Globus pallidus (tissue), 1 donor: Measurements from ENCODE around the gene KCTD17.
"Not testable (repeated sequence)": the region's sequence is repeated elsewhere in the genome, so short reads cannot be mapped to it uniquely, and the experiment has no call there.

Source experiments
- DNase-seq: peaks from one replicate; pipeline ENCODE4 v3.0.0-alpha.2; 2015; ENCODE audit warnings: low spot score

Gene KCTD17

DNA sequence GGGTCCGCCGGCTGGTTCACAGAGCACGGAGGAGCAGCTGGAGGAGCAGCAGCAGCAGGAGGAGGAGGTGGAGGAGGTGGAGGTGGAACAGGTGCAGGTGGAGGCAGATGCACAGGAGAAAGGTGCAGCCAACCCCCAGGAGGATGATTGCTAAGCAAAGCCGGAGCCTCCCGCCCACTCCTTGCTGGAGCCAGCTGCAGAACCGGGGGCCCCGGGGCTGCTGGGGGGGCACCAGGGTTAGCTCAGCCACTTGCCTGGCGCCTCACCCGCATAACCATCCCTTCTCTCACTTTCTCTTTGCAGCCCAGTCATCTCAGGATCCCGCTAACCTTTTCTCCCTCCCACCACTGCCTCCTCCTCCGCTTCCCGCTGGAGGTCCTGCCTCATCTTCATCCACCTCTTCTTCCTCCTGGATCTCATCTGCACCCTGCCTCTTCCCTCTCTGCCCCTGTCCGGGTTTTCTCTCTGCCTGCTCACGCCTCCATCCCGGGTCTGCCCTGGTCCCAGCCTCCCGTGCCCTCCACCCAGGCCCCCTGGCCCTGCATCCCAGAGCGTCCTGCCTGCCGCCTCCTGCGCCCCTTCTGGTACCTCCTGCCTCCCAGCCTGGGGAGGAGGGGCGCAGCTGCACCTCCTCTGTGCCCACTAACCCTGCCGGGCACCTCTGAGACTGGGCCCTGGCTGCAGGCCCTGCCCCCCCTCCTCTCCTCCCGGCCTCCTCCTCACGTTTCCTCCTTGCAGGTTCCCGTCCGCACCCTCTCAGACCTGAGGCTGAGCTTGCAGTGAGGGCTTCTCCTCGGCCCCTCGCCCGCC lies 9.5 kb downstream of the KCTD17 start:
- DNase-seq, result no peak

DNA sequence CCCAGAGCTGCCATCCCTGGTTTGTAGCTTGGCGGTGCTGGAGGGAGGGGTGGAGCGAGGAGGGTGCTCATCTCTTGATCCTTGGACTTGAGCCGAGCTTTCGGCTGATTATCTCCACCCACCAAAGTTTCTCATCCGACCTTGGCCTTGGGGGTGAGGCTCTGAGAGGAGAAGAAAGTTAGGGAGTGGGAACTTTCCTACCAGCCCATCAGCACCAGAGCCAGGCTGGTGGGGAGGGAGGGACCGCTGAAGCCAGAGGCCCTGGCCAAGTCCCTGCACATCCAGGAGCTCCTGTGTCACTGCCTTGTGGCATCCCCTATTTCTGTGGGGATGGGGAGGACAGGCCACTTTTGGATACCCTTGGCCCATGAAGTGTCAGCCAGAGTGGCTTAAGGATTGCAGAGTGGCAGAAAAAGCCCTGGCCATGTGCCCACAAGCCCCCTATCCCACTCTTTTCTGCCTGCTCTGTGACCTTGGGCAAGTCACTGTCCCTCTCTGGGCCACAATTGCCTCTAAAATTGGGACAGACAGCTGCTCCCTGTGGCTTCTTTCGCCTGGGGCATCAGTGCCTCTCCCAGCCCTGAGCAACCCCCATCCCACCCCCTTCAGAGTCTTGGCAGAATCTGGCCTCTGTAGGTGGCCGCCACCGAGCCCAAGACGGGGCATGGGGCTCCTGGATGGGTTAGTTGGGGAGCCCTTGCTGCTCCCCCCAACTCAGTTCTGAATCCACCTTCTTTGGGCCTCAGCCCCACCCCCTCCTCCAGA lies 10.3 kb downstream of the KCTD17 start:
- DNase-seq, result no peak

DNA sequence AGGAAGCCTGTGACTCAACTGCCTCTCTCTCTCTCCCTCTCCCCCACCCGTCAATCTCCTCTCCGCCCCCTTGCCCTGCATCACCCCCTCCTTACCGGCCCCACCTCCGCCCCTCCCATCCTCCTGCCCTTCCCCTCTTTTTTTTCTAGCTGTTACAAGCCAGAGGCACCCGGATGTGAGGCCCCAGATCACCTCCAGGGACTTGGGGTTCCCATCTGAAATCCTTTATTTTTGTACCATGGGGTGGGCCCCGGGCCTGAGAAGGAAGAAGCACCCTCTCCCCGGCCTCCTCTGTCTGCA lies 10.8 kb downstream of the KCTD17 start:
- DNase-seq, result no peak

DNA sequence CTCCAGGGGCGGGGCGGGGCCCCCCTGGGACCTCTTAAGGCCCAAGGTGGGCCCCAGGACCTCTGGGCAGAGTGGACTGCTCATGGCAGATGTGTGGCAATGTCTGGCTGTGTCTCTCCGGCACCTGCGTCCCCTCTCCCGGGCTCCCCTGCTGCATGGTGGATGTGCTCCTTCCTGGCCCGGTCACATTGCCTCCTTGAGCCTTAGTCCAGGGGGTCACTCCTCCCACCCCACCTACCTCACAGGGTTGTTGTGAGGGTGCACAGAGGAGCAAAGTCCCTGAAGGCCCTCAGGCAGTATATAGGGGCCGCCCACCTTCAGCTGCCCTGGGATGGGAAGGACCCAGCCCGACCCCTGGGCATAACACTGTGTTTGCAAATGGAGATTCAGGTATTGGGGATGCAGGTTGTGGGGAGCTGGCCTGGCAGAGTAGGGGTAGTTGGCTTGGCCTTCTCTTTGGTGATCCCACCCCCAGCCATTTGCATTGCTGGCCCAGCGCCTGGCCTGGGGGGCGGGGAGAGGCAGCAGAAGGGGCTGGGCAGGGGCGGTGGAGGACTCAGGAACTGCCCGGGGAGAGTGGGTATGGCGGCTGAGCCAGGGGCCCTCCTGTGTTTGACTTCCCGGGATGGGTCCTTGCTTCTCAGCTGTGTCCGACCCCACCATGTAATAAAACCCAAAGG lies 11.3 kb downstream of the KCTD17 start:
- DNase-seq, result no peak

DNA sequence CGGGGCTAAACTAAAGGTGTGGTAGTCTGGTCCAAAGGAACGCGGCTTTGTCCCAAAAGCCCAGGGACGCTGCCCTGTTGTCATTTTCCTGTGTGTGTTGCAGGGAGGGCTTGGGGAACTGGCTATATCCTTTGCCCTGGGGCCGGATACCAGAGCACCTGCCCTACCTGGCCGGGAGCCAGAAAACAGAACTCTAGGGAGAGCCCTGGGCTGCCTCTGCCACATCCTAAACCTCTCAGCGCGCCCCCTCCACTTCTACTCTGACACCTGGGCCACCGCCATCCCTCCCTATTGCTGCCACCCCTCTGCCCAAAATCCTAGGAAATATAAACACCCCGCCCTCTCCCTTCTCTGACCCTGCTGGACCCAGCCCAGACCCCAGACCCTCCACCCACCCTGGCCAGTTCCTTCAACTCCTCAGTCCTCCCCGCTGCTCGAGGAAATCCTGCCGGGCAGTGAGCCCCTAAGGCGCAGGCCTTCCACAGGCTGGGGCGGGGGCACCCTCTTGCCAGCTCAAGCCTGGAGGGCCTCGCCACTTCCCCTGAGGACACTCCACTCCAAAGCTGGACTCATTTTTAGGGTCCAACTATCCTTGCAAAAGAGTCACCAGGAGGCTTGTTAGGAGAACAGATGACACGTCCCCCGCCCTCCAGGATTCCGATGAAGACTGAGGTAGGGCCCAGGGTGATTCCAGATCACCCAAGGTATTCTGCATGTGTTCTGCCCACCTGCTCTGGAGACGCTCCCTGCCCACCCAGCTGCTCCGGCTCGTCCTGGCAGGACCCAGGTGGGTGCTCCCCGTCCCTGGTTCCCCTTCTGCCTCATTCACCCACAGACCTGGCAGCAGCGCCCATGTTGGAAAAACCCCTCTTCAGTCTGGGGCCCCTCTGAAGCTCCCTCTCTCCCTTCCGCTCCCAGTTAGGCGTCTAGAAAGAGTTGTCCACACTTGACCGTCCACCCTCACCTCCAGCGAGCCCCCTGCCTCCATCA lies 12.2 kb downstream of the KCTD17 start:
- DNase-seq, result no peak

DNA sequence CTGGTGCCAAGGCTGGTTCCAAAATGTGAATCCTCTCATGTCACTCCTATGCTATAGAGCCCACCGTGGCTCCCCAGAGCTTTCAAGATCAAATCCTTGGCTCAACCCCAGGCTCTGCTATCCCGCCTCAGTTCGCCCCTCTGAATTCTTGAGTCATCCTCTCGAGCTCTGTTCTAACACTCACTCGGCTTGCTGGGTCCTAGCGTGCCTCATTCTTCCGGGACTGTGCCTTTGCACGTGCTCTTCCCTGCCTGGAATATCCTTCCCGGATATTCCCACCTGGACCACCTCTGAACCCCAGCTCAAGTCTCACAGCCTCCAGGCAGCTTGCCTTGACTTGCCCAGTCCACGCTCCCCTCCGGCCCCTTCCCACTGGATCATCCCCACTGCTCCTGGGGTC lies 13.0 kb downstream of the KCTD17 start:
- DNase-seq, result no peak

DNA sequence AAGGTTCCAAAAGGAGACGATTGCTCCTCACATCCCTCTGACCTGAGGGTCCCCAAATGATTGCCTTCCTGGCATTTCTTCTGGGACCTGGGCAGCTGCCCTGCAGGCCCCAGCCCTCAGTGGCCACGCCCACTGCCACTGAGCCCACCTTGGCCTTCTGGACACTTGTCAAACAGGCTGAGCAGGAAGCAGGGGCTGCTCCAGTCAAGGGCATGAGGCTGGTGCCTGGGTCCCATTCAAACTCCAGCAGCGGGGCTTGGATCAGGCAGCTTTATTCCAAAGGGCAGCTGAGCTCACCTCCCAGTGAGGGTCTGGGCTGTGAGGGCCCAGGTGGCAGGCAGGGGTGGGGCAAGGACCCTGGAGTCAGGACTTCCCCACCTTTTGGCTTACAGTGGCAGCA lies 13.6 kb downstream of the KCTD17 start:
- no peak for DNase-seq

DNA sequence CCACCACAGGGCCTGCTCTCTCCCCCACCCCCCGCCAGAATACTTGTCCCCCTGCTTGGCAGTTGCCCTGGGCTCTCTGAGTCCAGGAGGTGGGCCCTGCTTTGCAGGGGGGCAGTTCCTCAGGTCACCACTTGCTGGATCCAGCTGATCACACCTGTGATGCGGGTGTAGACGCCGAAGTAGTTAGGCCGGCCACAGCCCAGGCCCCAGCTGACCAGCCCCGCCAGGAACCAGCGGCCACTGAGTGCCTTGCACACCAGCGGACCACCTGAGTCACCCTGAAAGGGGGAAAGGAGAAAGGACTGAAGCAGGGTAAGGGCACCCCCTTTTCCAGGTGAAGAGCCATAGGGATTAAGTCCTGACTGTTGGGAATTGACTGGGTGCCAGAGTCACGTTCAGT lies 14.4 kb downstream of the KCTD17 start:
- no peak for DNase-seq

DNA sequence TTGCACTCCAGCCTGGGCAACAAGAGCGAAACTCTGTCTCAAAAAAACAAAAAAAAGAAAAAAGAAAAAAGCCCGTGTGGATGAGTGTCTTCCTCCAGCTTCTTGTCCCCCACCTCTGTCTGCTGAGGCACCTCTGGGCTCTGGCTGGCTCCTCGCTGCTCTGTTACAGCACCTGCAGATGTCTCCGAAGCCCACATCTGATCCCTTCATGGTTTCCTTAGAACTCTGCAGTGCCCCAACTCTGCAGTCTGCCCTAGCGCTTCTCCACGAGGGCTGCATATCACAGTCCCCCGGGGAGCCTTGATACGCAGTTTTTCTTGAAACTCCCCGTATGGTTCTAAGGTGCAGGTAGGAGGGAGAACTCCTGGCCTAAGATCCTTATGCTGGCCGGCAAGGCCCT lies 15.9 kb downstream of the KCTD17 start:
- no peak for DNase-seq

DNA sequence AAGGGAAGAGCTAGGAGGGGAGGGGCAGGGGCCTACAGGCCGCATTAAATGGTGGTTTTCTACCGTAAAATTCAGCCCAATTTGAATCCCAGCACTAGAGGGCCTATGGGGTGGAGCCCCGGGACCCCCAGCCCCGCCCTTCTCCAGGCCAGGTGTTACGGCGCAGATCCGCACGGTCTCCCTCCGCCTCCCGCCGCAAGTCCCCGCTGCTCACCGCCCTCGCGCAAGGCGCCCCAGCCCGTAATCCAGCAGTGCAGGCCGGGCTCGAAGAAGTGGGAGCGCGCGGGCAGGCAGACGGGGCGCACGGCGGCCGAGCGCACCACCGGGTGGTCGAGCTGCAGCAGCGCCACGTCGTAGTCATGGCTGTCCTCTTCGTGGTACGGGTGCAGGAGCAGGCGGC lies 17.3 kb downstream of the KCTD17 start:
- no peak for DNase-seq

DNA sequence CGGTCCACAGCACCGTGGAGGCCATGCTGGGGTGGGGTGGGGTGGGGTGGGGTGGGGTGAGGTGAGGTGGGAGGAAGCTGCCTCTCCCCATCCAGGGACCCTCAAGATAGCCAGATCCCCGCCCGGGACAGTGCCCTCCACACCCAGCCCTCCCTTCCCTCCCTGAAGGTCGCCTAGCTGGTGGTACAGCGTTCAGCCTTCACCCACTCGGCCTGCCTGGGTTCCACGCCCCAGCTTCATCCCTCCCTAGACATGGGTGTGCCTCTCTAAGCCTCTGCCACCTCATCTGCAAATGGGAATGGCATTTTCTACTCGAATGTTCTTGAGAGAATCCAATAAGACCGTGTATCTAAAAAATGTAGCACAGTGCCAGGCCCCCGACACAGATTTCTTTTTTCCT lies 17.8 kb downstream of the KCTD17 start:
- no peak for DNase-seq

DNA sequence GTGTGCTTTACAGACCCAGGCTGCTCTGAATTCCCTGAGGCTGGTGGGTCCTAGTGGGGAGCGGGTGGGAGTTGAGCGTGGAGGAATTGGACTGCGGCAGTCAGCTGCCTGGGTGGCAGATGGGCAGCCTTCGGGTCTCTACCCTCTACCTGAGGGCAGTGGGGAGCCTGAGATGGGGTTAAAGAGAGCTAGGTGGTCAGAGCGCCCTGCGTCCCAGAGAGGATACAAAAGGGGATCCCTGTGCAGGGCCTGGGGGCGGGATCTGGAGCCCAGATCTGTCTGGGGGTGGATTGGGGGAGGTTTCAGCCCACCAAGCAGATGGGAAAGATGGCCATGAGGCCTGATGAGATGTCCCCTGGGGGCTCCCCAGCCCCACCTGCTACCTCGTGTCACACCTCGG lies 18.2 kb downstream of the KCTD17 start:
- no peak for DNase-seq

DNA sequence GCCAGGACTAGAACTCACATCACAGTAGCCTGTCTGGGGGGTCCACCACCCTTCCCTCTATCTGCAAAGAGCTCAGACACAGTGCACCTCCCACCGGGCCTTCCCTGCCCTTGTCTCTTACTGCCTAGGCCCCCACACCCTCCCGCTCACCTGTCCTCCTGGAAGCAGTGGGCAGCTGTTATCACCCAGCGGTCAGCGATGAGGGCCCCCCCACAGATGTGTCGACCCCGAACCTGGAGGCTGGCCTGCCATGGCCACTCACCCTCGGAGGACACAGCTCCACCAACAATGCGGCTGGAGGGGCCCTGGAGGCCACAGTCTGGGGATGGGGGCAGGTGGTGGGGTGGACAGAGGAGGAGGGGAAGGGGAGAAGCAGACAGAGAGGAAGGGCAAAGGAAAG lies 18.8 kb downstream of the KCTD17 start:
- DNase-seq, result no peak

DNA sequence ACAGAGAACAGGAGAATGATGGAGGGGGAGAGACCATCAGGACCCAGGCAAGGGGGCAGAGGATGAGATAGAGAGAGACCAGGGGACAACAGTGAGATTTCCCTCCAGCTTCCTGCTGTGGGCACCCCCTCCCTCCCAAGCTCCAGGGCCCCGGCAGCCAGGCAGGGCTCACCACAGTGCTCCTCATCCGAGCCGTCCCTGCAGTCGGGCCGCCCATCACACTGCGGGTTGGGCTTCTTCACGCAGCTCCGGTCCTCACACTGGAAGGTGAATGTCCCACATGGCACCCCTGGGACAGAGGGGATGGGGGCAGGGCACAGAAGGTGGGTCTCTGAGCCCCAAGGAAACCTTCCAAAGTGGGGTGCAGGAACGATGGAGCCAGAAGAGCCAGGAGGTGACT lies 19.2 kb downstream of the KCTD17 start:
- DNase-seq, result no peak

DNA sequence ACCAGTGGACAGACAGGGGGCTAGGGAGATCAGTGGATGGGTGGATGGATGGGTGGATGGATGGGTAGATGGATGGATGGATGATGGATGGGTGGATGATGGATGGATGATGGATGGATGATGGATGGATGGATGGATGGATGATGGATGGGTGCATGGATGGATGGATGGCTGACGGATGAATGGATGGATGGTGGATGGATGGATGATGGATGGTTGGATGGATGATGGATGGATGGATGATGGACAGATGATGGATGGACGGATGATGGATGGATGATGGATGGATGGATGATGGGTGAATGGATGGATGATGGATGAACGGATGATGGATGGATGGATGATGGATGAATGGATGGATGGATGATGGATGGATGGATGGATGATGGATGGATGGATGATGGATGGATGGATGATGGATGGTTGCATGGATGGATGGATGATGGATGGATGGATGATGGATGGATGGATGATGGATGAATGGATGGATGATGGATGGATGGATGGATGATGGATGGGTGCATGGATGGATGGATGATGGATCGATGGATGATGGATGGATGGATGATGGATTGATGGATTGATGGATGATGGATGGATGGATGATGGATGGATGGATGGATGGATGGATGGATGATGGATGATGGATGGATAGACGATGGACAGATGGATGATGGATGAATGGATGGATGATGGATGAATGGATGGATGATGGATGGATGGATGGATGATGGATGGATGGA lies 20.5 kb downstream of the KCTD17 start:
- DNase-seq, result not testable (repeated sequence)

DNA sequence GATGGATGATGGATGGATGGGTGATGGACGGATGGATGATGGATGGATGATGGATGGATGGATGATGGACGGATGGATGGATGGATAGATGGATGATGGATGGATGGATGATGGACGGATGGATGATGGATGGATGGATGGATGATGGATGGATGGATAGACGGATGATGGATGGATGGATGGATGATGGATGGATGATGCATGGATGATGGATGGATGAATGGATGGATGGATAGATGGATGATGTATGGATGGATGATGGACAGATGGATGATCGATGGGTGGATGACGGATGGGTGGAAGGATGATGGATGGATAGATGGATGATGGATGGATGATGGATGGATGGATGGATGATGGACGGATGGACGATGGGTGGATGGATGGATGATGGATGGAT lies 21.1 kb downstream of the KCTD17 start:
- DNase-seq, result no peak

DNA sequence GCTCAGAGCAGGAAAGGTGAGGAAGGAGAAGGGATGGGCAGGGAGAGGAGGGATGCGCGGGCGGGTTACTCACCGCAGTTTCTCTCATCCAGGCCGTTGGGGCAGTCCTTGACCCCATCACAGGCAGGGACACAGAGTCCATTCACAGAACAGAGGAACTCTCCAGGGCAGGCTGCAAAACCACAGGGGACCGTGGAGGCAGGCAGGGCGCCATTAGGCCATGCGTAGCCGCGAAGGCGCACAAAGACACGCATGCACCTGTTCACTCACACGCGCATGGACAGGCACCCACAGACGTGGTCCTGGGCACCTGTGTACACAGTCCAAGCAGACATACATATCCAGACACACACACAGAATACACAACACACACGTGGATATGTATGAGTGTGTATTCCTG lies 23.0 kb downstream of the KCTD17 start:
- DNase-seq, result no peak

DNA sequence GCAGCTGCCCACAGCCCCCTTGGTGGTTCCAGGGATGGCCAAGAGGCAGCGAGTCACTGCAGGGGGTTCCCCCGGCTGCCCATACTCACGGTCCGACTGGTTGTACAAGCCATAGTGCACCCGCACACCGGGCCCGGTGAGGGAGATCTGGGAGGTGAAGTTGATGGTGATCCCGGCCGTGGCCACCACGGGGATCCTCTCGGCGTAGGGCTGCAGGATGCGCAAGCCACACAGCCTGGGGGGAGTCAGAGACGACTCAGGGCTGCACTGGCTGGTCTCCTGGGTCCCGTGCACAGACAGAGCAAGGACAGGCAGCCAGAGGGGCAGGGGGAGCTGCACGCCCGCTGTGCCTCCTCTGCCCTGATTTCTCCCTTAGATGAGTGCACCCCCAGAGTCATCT lies 23.5 kb downstream of the KCTD17 start:
- DNase-seq, result no peak

DNA sequence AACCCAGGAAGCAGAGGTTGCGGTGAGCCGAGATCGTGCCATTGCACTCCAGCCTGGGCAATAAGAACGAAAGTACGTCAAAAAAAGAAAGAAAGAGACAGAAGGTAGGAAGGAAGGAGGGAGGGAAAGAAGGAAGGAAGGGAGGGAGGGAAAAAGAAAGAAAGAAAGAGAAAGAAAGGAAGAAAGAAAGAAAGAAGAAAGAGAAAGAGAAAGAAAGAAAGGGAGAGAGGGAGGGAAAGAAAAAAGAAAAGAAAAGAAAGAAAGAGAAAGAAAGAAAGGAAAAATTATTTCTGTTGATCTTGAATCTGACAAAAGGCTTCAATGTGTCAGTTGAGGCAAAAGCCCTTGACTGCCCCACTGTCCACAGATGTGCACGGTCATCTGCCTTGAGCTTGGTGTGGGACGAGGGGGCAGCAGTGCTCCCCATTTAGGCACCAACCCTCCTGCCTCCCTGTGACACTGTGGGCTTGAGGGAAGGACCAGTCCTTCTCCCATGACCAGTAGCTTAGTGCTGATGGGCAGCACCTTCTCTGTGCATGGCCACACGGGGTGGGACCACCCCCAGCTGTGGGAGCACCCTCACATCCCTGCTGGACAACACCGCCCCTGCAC lies 24.4 kb downstream of the KCTD17 start:
- DNase-seq, result no peak

DNA sequence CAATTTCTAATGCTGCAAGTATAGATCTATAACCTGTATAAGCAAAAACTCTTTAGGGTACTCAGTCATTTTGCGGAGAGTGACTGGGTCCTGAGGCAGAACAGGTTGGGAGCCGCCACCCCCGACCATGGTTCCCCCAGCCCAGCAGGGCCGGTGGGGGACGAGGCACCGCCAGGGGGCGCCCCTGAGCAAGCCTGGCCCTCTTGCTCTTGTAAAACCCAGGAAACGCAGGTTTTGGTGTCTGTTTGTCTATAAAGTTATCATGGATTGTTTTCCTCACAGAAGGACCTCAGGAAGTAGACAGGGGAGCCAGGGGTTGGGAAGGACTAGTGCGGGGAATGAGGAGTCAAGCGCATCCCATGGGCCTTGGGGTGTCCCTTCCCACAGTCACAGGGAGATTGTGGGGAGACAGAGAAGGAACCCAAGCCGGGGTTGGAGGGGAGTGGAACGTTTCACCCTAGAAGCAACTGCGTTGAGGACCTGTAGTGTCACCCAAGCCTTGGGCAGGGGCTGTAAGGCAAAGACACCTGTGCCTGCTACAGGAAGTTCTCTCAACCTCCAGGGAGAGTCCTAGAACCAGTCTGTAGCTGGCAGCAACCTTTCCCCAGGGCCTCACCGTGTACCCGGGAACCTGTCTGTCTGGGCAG lies 26.4 kb downstream of the KCTD17 start:
- peak; percentile 8 for DNase-seq
